ENCODE results near the gene LGALS13.

- no peak for TF ChIP-seq CTCF (IDR thresholded peaks at IDR 0.05)
- no peak for TF ChIP-seq POLR2A (IDR thresholded peaks at IDR 0.05)
- TF ChIP-seq POLR2AphosphoS5 (IDR thresholded peaks at IDR 0.05) = no peak
Observed at GRCh38 chr19:39603825-39604224, 1.5 kb downstream of the LGALS13 start.
